GM18505 (cell line): ENCODE data around the gene MYO15A.

ENCODE experiments used
- ATAC-seq: cut with Tn5 transposase; IDR thresholded peaks from one replicate; pipeline ENCODE4 v1.9.1; 2021; ENCODE audit not compliant: unreplicated experiment
- POLR2A ChIP-seq: IDR thresholded peaks from 4 replicates; pipeline ENCODE4 v1.6.1; 2011; ENCODE audit warnings: borderline replicate concordance; ENCODE audit not compliant: insufficient read depth, insufficient read length; ENCODE audit errors: extremely low read depth

The MYO15A gene

GRCh38 chr17:18089613-18090012 is 18.9 kb upstream of the MYO15A start:
- no peak for TF ChIP-seq POLR2A
- no peak for ATAC-seq

GRCh38 chr17:18093616-18094408 is 14.7 kb upstream of the MYO15A start:
- no peak for TF ChIP-seq POLR2A
- no peak for ATAC-seq

GRCh38 chr17:18094409-18094807 is 14.1 kb upstream of the MYO15A start:
- no peak for ATAC-seq
- no peak for TF ChIP-seq POLR2A

GRCh38 chr17:18099516-18099915 is 9.0 kb upstream of the MYO15A start:
- ATAC-seq = no peak
- TF ChIP-seq POLR2A = no peak

GRCh38 chr17:18100616-18101015 is 7.9 kb upstream of the MYO15A start:
- TF ChIP-seq POLR2A = no peak
- ATAC-seq = no peak

GRCh38 chr17:18101828-18102227 is 6.7 kb upstream of the MYO15A start:
- no peak for TF ChIP-seq POLR2A
- ATAC-seq = no peak

- TF ChIP-seq POLR2A = no peak
Observed at GRCh38 chr17:18102640-18103039, 5.9 kb upstream of the MYO15A start.

GRCh38 chr17:18105027-18105426 is 3.5 kb upstream of the MYO15A start:
- no peak for ATAC-seq
- TF ChIP-seq POLR2A = no peak

More at GRCh38 chr17:18102640-18103039, 5.9 kb upstream of the MYO15A start:
- no peak for ATAC-seq

GRCh38 chr17:18105595-18105994 is 3.0 kb upstream of the MYO15A start:
- ATAC-seq = no peak

GRCh38 chr17:18106211-18106610 is 2.3 kb upstream of the MYO15A start:
- no peak for ATAC-seq
- TF ChIP-seq POLR2A = no peak

More at GRCh38 chr17:18105595-18105994, 3.0 kb upstream of the MYO15A start:
- no peak for TF ChIP-seq POLR2A

- no peak for ATAC-seq
- no peak for TF ChIP-seq POLR2A
Observed at GRCh38 chr17:18107061-18107790, 1.3 kb upstream of the MYO15A start.

GRCh38 chr17:18107971-18108370 is 585 bp upstream of the MYO15A start:
- no peak for ATAC-seq
- no peak for TF ChIP-seq POLR2A

GRCh38 chr17:18109935-18110485 is 1.5 kb downstream of the MYO15A start:
- no peak for TF ChIP-seq POLR2A
- no peak for ATAC-seq
